HCT116 (cell line): ENCODE data around the gene SLC2A5. TPM values are rescaled to one million over a fixed set of nuclear protein-coding genes. Genes with fewer than 3 reads are reported as not detected.

ENCODE experiments used
- ATAC-seq: fragments of 200-7000 bp; cut with Tn5 transposase; 2 replicates; pipeline ENCODE4 v1.9.1; 2020; ENCODE audit warnings: mild to moderate bottlenecking, moderate library complexity
- BruUV-seq: library from RNA; stranded (reverse); fragments of 400-500 nt; replicated peaks from 2 replicates; lab custom pipeline; 2021; lab: Mats Ljungman, UMichigan
- CTCF ChIA-PET: fragments of 300-600 bp; sonication (Branson Sonifier 250); formaldehyde crosslinking; loops from one replicate; lab custom pipeline; 2021; ENCODE audit warnings: antibody characterized with exemption; lab: Charles Lee
- POLR2A ChIA-PET: fragments of 300-600, 350-600 bp; sonication (Branson Sonifier 250); formaldehyde crosslinking; loops from one replicate; lab custom pipeline; 2021; ENCODE audit warnings: antibody characterized with exemption; lab: Charles Lee
- RAD21 ChIA-PET, 2 experiments: fragments of 300-600 bp; sonication (Branson Sonifier 250); formaldehyde crosslinking; loops; one replicate each; lab custom pipeline; 2023; ENCODE audit warnings: low total read pairs in 2 of 2; ENCODE audit not compliant: uncharacterized antibody in 2 of 2, unreplicated experiment in 2 of 2, low non-redundant PET in 1 of 2; lab: Charles Lee
- DNase-seq: peaks from one replicate; pipeline ENCODE4 v3.0.0-alpha.2; 2010; ENCODE audit warnings: low read depth, low spot score
- H2AFZ ChIP-seq: fragments of 200-600 bp; shearing (Covaris generic), sonication (generic); 2 replicates; pipeline ENCODE4 v1.6.1; 2017; ENCODE audit warnings: low read depth, mixed run types, mixed read lengths, antibody characterized with exemption, low read length; ENCODE audit not compliant: poor library complexity, severe bottlenecking
- H3K27ac ChIP-seq: 2 replicates; pipeline ENCODE4 v1.5.1; 2012; ENCODE audit warnings: low read depth, low read length
- H3K27me3 ChIP-seq: fragments of 200-600 bp; sonication (generic); 2 replicates; pipeline ENCODE4 v1.6.1; 2016; ENCODE audit warnings: mixed run types, low read length, mixed read lengths; ENCODE audit not compliant: insufficient read depth
- H3K36me3 ChIP-seq, 2 experiments: fragments of 200-500 bp in 1 of 2; fragments of 200-600 bp in 1 of 2; sonication (Bioruptor generic) in 1 of 2; sonication (generic) in 1 of 2; 2 replicates each; pipeline versions ENCODE4 v1.5.1 to v1.6.1; 2014 to 2016; ENCODE audit warnings: low read length in 2 of 2, inconsistent platforms in 1 of 2, mixed read lengths in 1 of 2, mixed run types in 1 of 2; ENCODE audit not compliant: insufficient read depth in 2 of 2, control insufficient read depth in 1 of 2
- H3K4me1 ChIP-seq, 2 experiments: fragments of 200-600 bp in 1 of 2; sonication (generic) in 1 of 2; 2 replicates each; pipeline versions ENCODE4 v1.5.1 to v1.6.1; 2012 to 2017; ENCODE audit warnings: low read length in 2 of 2, inconsistent platforms in 1 of 2, mild to moderate bottlenecking in 1 of 2, mixed read lengths in 1 of 2, mixed run types in 1 of 2, moderate library complexity in 1 of 2; ENCODE audit not compliant: insufficient read depth in 2 of 2, control insufficient read depth in 1 of 2
- H3K4me2 ChIP-seq: fragments of 200-600 bp; sonication (generic); 2 replicates; pipeline ENCODE4 v1.6.1; 2017; ENCODE audit warnings: mixed run types, low read length, mixed read lengths
- H3K4me3 ChIP-seq, 2 experiments: fragments of 200-600 bp in 1 of 2; sonication (generic) in 1 of 2; replicated peaks in 1 of 2; 2 replicates each; pipeline ENCODE4 v1.5.1; 2011 to 2016; ENCODE audit warnings: low read length in 2 of 2, control low read depth in 1 of 2, low read depth in 1 of 2, mild to moderate bottlenecking in 1 of 2, mixed read lengths in 1 of 2, mixed run types in 1 of 2
- H3K79me2 ChIP-seq: fragments of 200-600 bp; sonication (generic); 2 replicates; pipeline ENCODE4 v1.6.1; 2017; ENCODE audit warnings: mild to moderate bottlenecking, mixed run types, low read length, moderate library complexity, mixed read lengths; ENCODE audit not compliant: insufficient read depth
- H3K9ac ChIP-seq: fragments of 200-600 bp; sonication (generic); 2 replicates; pipeline ENCODE4 v1.6.1; 2016; ENCODE audit warnings: low read length, mixed read lengths
- H3K9me2 ChIP-seq: fragments of 200-600 bp; sonication (generic), shearing (Covaris generic); 2 replicates; pipeline ENCODE4 v1.6.1; 2017; ENCODE audit warnings: mixed run types, mild to moderate bottlenecking, moderate library complexity; ENCODE audit not compliant: insufficient read depth
- H3K9me3 ChIP-seq, 2 experiments: fragments of 200-500 bp in 1 of 2; fragments of 200-600 bp in 1 of 2; sonication (Bioruptor generic) in 1 of 2; sonication (generic) in 1 of 2; 2 replicates each; pipeline ENCODE4 v1.6.1; 2014 to 2017; ENCODE audit warnings: low read length in 2 of 2, mixed read lengths in 2 of 2, inconsistent platforms in 1 of 2, low read depth in 1 of 2, mild to moderate bottlenecking in 1 of 2, mixed run types in 1 of 2, moderate library complexity in 1 of 2; ENCODE audit not compliant: control insufficient read depth in 1 of 2, insufficient read depth in 1 of 2
- H4K20me1 ChIP-seq: fragments of 200-600 bp; sonication (generic), shearing (Covaris generic); 2 replicates; pipeline ENCODE4 v1.6.1; 2017; ENCODE audit warnings: mixed run types, mild to moderate bottlenecking, moderate library complexity; ENCODE audit not compliant: insufficient read depth
- CEBPB ChIP-seq: IDR thresholded peaks from 2 replicates; pipeline ENCODE4 v1.6.1; 2012; ENCODE audit warnings: low read depth
- EGR1 ChIP-seq: IDR thresholded peaks from 2 replicates; pipeline ENCODE4 v1.6.1; 2012; ENCODE audit warnings: low read depth
- ELF1 ChIP-seq: IDR thresholded peaks from 2 replicates; pipeline ENCODE4 v1.6.1; 2012; ENCODE audit warnings: low read depth, borderline replicate concordance
- EZH2 ChIP-seq: fragments of 200-600 bp; sonication (generic); IDR thresholded peaks from 2 replicates; pipeline ENCODE4 v1.6.1; 2017; ENCODE audit warnings: antibody characterized with exemption, mixed run types
- MAX ChIP-seq: IDR thresholded peaks from 2 replicates; pipeline ENCODE4 v1.6.1; 2012
- RAD21 ChIP-seq: IDR thresholded peaks from 2 replicates; pipeline ENCODE4 v1.6.1; 2012; ENCODE audit warnings: low read depth, mild to moderate bottlenecking
- SRF ChIP-seq: IDR thresholded peaks from 2 replicates; pipeline ENCODE4 v1.6.1; 2012; ENCODE audit warnings: low read depth
- YY1 ChIP-seq: IDR thresholded peaks from 2 replicates; pipeline ENCODE4 v1.6.1; 2011; ENCODE audit warnings: low read length, low read depth, moderate library complexity, mild to moderate bottlenecking; ENCODE audit not compliant: insufficient replicate concordance; ENCODE audit errors: extremely low read depth
- ZFX ChIP-seq: fragments of 450-650 bp; IDR thresholded peaks from 2 replicates; pipeline ENCODE4 v1.6.1; 2017
- intact Hi-C: fragments of 100-400 bp; cut with micrococcal nuclease; formaldehyde crosslinking; loops from 2 replicates; pipeline ENCODE4 v1.10.0; 2022
- total RNA-seq: library from RNA; stranded (reverse); gene quantifications from one replicate; pipeline ENCODE4 v1.2.1, GENCODE V29; 2021; ENCODE audit not compliant: unreplicated experiment

Gene SLC2A5
- total RNA-seq, 1 experiment from 2014 or later = not detected

GRCh38 chr1:9070486-9070885 lies 1.1 kb upstream of the SLC2A5 start (continued):
- no peak for TF ChIP-seq ELF1
- no peak for TF ChIP-seq CEBPB
- TF ChIP-seq EZH2 = no peak
- no peak for TF ChIP-seq ZFX
- no peak for TF ChIP-seq EGR1
- TF ChIP-seq YY1 = no peak

GRCh38 chr1:9068981-9069325 lies 482 bp downstream of the SLC2A5 start:
- no peak for TF ChIP-seq RAD21
- H2AFZ ChIP-seq = no peak overlapping the region
- intact Hi-C loops = no loop called here
- no peak overlapping the region for H3K27ac ChIP-seq
- no peaks in the 10 kb centered on the region for H3K79me2 ChIP-seq
- ChIA-PET RAD21 (no interaction called here), CTCF (no interaction called here), POLR2A (no interaction called here)
- no peaks in the 10 kb centered on the region for H3K9me2 ChIP-seq
- H3K27me3 ChIP-seq = no peaks in the 10 kb centered on the region
- no peaks in the 10 kb centered on the region for H3K9me3 ChIP-seq
- H3K4me3 ChIP-seq = no peak overlapping the region
- no peak for DNase-seq
- no peak overlapping the region for H3K4me2 ChIP-seq
- H3K9ac ChIP-seq = no peak overlapping the region
- no peaks in the 10 kb centered on the region for H3K4me1 ChIP-seq
- ATAC-seq = no peak
- H3K36me3 ChIP-seq = no peaks in the 10 kb centered on the region
- no TSS peak for BruUV-seq
- H4K20me1 ChIP-seq = no peaks in the 10 kb centered on the region

- Histone ChIP-seq H4K20me1 (no peaks in the 10 kb centered on the region), H3K79me2 (no peaks in the 10 kb centered on the region), H3K4me2 (no peak overlapping the region), H3K9me3 (no peaks in the 10 kb centered on the region), H2AFZ (no peak overlapping the region), H3K36me3 (no peaks in the 10 kb centered on the region), H3K27me3 (no peaks in the 10 kb centered on the region), H3K4me1 (peaks cover 0 to 2% of the 10 kb centered on the region in 2 experiments; a peak in 1 of 4 replicates), H3K9me2 (no peaks in the 10 kb centered on the region), H3K27ac (no peak overlapping the region), H3K4me3 (no peak overlapping the region), H3K9ac (no peak overlapping the region)
- ATAC-seq (no peak), DNase-seq (no peak)
- TF ChIP-seq CEBPB = peak; percentile 65
- TF ChIP-seq SRF = no peak
- peak; percentile 77 for TF ChIP-seq MAX
- ChIA-PET RAD21 (no interaction called here), POLR2A (no interaction called here), CTCF (no interaction called here)
- no TSS peak for BruUV-seq
- intact Hi-C loops = no loop called here
Observed at GRCh38 chr1:9066945-9067807, 2.3 kb downstream of the SLC2A5 start.
